HEK293 (cell line): Measurements from ENCODE around the gene JOSD2.
A peak's percentile ranks its signal among the peaks of the same experiment; 100 is the strongest.

Source experiments
- CTCF ChIA-PET: fragments of 350-600 bp; formaldehyde crosslinking; extraction: SDS; loops from one replicate; lab custom pipeline; 2021; ENCODE audit warnings: antibody characterized with exemption; lab: Yijun Ruan, JAX
- POLR2A ChIA-PET: fragments of 300-600 bp; formaldehyde crosslinking; extraction: SDS; loops from one replicate; lab custom pipeline; 2020; ENCODE audit warnings: antibody characterized with exemption, inconsistent platforms; lab: Yijun Ruan, JAX
- H3K27ac ChIP-seq: fragments of 200-500 bp; sonication (Bioruptor generic); 2 replicates; pipeline ENCODE4 v1.5.1; 2014; ENCODE audit warnings: low read depth, low read length, control low read depth, inconsistent platforms; ENCODE audit errors: extremely low read depth
- H3K36me3 ChIP-seq, 2 experiments: fragments of 200-500 bp in 1 of 2; sonication (Bioruptor generic) in 1 of 2; 1 replicate in 1 of 2; 2 replicates in 1 of 2; pipeline ENCODE4 v1.5.1; 2014 to 2017; ENCODE audit warnings: inconsistent platforms in 2 of 2, low read length in 2 of 2; ENCODE audit not compliant: control insufficient read depth in 2 of 2, insufficient read depth in 1 of 2
- H3K4me1 ChIP-seq: fragments of 200-500 bp; sonication (Bioruptor generic); 2 replicates; pipeline ENCODE4 v1.5.1; 2014; ENCODE audit warnings: mild to moderate bottlenecking, low read length, inconsistent platforms; ENCODE audit not compliant: control insufficient read depth, insufficient read depth
- H3K4me3 ChIP-seq: 2 replicates; pipeline ENCODE4 v1.5.1; 2011; ENCODE audit warnings: low read depth, mild to moderate bottlenecking, control low read depth, low read length, moderate library complexity
- H3K9me3 ChIP-seq: fragments of 200-500 bp; sonication (Bioruptor generic); 2 replicates; pipeline ENCODE4 v1.5.1; 2014; ENCODE audit warnings: low read depth, low read length, inconsistent platforms; ENCODE audit not compliant: control insufficient read depth, insufficient read depth
- AEBP2 ChIP-seq: fragments of 450-650 bp; formaldehyde crosslinking; IDR thresholded peaks from 2 replicates; pipeline ENCODE4 v1.5.1; 2016; ENCODE audit warnings: missing biosample characterization, missing genetic modification characterization, borderline replicate concordance
- BCL6B ChIP-seq: fragments of 450-650 bp; formaldehyde crosslinking; IDR thresholded peaks from 2 replicates; pipeline ENCODE4 v1.5.1; 2017; ENCODE audit warnings: missing biosample characterization, missing genetic modification characterization
- GLI2 ChIP-seq: fragments of 450-650 bp; formaldehyde crosslinking; IDR thresholded peaks from 2 replicates; pipeline ENCODE4; 2017; ENCODE audit warnings: missing biosample characterization, missing genetic modification characterization, low read depth, borderline replicate concordance
- HIC1 ChIP-seq: fragments of 450-650 bp; formaldehyde crosslinking; IDR thresholded peaks from 2 replicates; pipeline ENCODE4 v1.5.1; 2016; ENCODE audit warnings: missing biosample characterization, missing genetic modification characterization
- HOXD13 ChIP-seq: sonication (generic); formaldehyde crosslinking; IDR thresholded peaks from 2 replicates; pipeline ENCODE4 v1.8.0; 2022; ENCODE audit warnings: missing genetic modification reagents, borderline replicate concordance
- INSM2 ChIP-seq: fragments of 450-650 bp; formaldehyde crosslinking; IDR thresholded peaks from 2 replicates; pipeline ENCODE4 v1.5.1; 2016; ENCODE audit warnings: missing biosample characterization, missing genetic modification characterization
- MEIS1 ChIP-seq: sonication (generic); formaldehyde crosslinking; IDR thresholded peaks from 2 replicates; pipeline ENCODE4 v1.8.1; 2022; ENCODE audit warnings: missing genetic modification reagents, mild to moderate bottlenecking, borderline replicate concordance
- SCRT1 ChIP-seq: fragments of 450-650 bp; formaldehyde crosslinking; IDR thresholded peaks from 2 replicates; pipeline ENCODE4 v1.5.1; 2016; ENCODE audit warnings: missing biosample characterization, missing genetic modification characterization, borderline replicate concordance
- SCRT2 ChIP-seq: fragments of 450-650 bp; formaldehyde crosslinking; IDR thresholded peaks from 2 replicates; pipeline ENCODE4 v1.5.1; 2016; ENCODE audit warnings: missing biosample characterization, missing genetic modification characterization
- SP2 ChIP-seq: fragments of 450-650 bp; formaldehyde crosslinking; IDR thresholded peaks from 2 replicates; pipeline ENCODE4 v1.5.1; 2016; ENCODE audit warnings: missing biosample characterization, missing genetic modification characterization
- ZBTB11 ChIP-seq: fragments of 450-650 bp; formaldehyde crosslinking; conservative IDR thresholded peaks from 2 replicates; pipeline ENCODE4 v1.5.1; 2016; ENCODE audit warnings: low read depth, missing biosample characterization, missing genetic modification characterization
- ZBTB7A ChIP-seq: fragments of 450-650 bp; formaldehyde crosslinking; IDR thresholded peaks from 2 replicates; pipeline ENCODE4 v1.5.1; 2016; ENCODE audit warnings: low read depth, missing biosample characterization, missing genetic modification characterization
- ZFP3 ChIP-seq: fragments of 450-650 bp; formaldehyde crosslinking; IDR thresholded peaks from 2 replicates; pipeline ENCODE4 v1.5.1; 2016; ENCODE audit warnings: low read depth, missing biosample characterization, missing genetic modification characterization
- ZIC2 ChIP-seq: fragments of 450-650 bp; formaldehyde crosslinking; IDR thresholded peaks from 2 replicates; pipeline ENCODE4 v1.5.1; 2016; ENCODE audit warnings: missing biosample characterization, missing genetic modification characterization
- ZNF148 ChIP-seq: fragments of 450-650 bp; formaldehyde crosslinking; IDR thresholded peaks from 2 replicates; pipeline ENCODE4 v1.5.0; 2017; ENCODE audit warnings: missing biosample characterization, missing genetic modification characterization, borderline replicate concordance
- ZNF2 ChIP-seq: fragments of 450-650 bp; formaldehyde crosslinking; IDR thresholded peaks from 2 replicates; pipeline ENCODE4 v1.5.1; 2016; ENCODE audit warnings: missing biosample characterization, missing genetic modification characterization
- ZNF266 ChIP-seq: fragments of 450-650 bp; formaldehyde crosslinking; IDR thresholded peaks from 2 replicates; pipeline ENCODE4 v1.5.1; 2016; ENCODE audit warnings: missing biosample characterization, missing genetic modification characterization, low read depth
- ZNF302 ChIP-seq: fragments of 450-650 bp; formaldehyde crosslinking; IDR thresholded peaks from 2 replicates; pipeline ENCODE4 v1.5.1; 2016; ENCODE audit warnings: missing biosample characterization, missing genetic modification characterization, low read depth
- ZNF433 ChIP-seq: fragments of 450-650 bp; formaldehyde crosslinking; IDR thresholded peaks from 2 replicates; pipeline ENCODE4 v1.5.1; 2016; ENCODE audit warnings: missing biosample characterization, missing genetic modification characterization, low read depth
- ZNF530 ChIP-seq: fragments of 450-650 bp; formaldehyde crosslinking; IDR thresholded peaks from 2 replicates; pipeline ENCODE4 v1.5.1; 2016; ENCODE audit warnings: low read depth, missing biosample characterization, missing genetic modification characterization
- ZNF623 ChIP-seq: fragments of 450-650 bp; formaldehyde crosslinking; IDR thresholded peaks from 2 replicates; pipeline ENCODE4 v1.5.1; 2016; ENCODE audit warnings: missing biosample characterization, missing genetic modification characterization
- ZNF701 ChIP-seq: fragments of 450-650 bp; formaldehyde crosslinking; IDR thresholded peaks from 2 replicates; pipeline ENCODE4 v1.5.1; 2016; ENCODE audit warnings: missing biosample characterization, missing genetic modification characterization
- ZNF777 ChIP-seq: fragments of 450-650 bp; formaldehyde crosslinking; IDR thresholded peaks from 2 replicates; pipeline ENCODE4 v1.5.1; 2017; ENCODE audit warnings: missing biosample characterization, missing genetic modification characterization, borderline replicate concordance
- ZSCAN5A ChIP-seq: fragments of 450-650 bp; formaldehyde crosslinking; IDR thresholded peaks from 2 replicates; pipeline ENCODE4 v1.5.1; 2016; ENCODE audit warnings: missing biosample characterization, missing genetic modification characterization

Gene JOSD2

GRCh38 chr19:50507376-50507775, 3.6 kb downstream of the JOSD2 start:
- POLR2A ChIA-PET: no interaction called here
- CTCF ChIA-PET: no interaction called here
- Histone ChIP-seq H3K4me1 (peaks cover 5% of the 10 kb centered on the region), H3K27ac (no peak overlapping the region), H3K4me3 (no peak overlapping the region), H3K9me3 (no peaks in the 10 kb centered on the region), H3K36me3 (no peaks in the 10 kb centered on the region; a peak in 1 of 3 replicates)
- TF ChIP-seq SCRT1 (tag by site-specific recombination): no peak
- TF ChIP-seq AEBP2 (tag by site-specific recombination): no peak
- TF ChIP-seq SP2: 0 out of 2 replicates have a peak, but pooled peaks have one; percentile 2
- TF ChIP-seq ZNF530 (tag by site-specific recombination): no peak
- TF ChIP-seq ZNF701 (tag by site-specific recombination): no peak
- no peak for TF ChIP-seq ZSCAN5A (tag by site-specific recombination)
- TF ChIP-seq HOXD13 (CRISPR knock-in tag): no peak
- no peak for TF ChIP-seq ZBTB11 (tag by site-specific recombination)
- TF ChIP-seq ZBTB7A (tag by site-specific recombination): no peak
- TF ChIP-seq MEIS1: no peak
- no peak for TF ChIP-seq INSM2
- TF ChIP-seq BCL6B (tag by site-specific recombination): no peak
- TF ChIP-seq ZIC2: peak; percentile 39
- no peak for TF ChIP-seq ZNF148 (tag by site-specific recombination)
- TF ChIP-seq ZNF433 (tag by site-specific recombination): no peak
- no peak for TF ChIP-seq GLI2 (tag by site-specific recombination)
- TF ChIP-seq SCRT2 (tag by site-specific recombination): no peak
- TF ChIP-seq ZNF777 (tag by site-specific recombination): no peak
- peak; percentile 72 for TF ChIP-seq HIC1
- TF ChIP-seq ZFP3: no peak
- TF ChIP-seq ZNF266 (tag by site-specific recombination): no peak
- TF ChIP-seq ZNF2 (tag by site-specific recombination): no peak
- no peak for TF ChIP-seq ZNF623 (tag by site-specific recombination)
- no peak for TF ChIP-seq ZNF302 (tag by site-specific recombination)
